Lower leg skin (tissue), 3 donors: ENCODE data around the gene CTIF.

Experiments used
- POLR2A ChIP-seq, 2 donors: fragments of 450-650 bp; IDR thresholded peaks; one replicate each; pipeline ENCODE4 v1.6.1; 2016 to 2017; ENCODE audit warnings: antibody characterized with exemption in 2 of 2, mild to moderate bottlenecking in 1 of 2, moderate library complexity in 1 of 2
- TF ChIP-seq, protein P1 (sequence below), 3 donors: fragments of 450-650 bp; IDR thresholded peaks; one replicate each; pipeline ENCODE4 v1.5.1; 2016; ENCODE audit warnings: antibody characterized with exemption in 3 of 3, mild to moderate bottlenecking in 3 of 3, moderate library complexity in 2 of 3

DNA sequence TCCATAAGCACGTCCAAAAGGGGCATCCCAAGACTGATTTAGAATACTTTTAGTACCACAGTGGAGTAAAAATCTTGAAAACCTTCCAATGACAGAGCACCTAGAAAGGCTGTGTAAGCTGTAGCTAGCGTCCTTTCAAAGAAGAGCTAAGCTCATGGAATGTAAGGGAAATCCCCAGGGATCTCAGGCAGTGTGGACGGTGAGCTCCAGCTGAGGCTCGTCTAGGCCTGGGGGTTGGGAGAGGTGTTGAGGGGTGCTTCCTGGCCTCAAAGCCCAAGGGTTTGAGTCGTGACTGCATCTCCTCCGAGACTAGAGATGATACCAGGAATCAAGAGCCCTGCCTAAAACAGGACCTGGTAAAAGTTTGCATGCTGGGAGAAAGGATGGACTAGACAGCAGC lies 7.6 kb downstream of the CTIF start:
- TF ChIP-seq, protein P1, sequence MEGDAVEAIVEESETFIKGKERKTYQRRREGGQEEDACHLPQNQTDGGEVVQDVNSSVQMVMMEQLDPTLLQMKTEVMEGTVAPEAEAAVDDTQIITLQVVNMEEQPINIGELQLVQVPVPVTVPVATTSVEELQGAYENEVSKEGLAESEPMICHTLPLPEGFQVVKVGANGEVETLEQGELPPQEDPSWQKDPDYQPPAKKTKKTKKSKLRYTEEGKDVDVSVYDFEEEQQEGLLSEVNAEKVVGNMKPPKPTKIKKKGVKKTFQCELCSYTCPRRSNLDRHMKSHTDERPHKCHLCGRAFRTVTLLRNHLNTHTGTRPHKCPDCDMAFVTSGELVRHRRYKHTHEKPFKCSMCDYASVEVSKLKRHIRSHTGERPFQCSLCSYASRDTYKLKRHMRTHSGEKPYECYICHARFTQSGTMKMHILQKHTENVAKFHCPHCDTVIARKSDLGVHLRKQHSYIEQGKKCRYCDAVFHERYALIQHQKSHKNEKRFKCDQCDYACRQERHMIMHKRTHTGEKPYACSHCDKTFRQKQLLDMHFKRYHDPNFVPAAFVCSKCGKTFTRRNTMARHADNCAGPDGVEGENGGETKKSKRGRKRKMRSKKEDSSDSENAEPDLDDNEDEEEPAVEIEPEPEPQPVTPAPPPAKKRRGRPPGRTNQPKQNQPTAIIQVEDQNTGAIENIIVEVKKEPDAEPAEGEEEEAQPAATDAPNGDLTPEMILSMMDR (IDR thresholded peaks at IDR 0.05) = no peak
- TF ChIP-seq POLR2A (IDR thresholded peaks at IDR 0.05) = no peak
